K562 (cell line): ENCODE results near the gene JAKMIP2. TPM values are rescaled to one million over a fixed set of nuclear protein-coding genes. Genes with fewer than 3 reads are reported as not detected.

Source experiments
- ATAC-seq: fragments of 200-7000 bp; cut with Tn5 transposase; 3 replicates; pipeline ENCODE4 v1.9.1; 2020; ENCODE audit warnings: moderate library complexity
- BruUV-seq: library from RNA; stranded (reverse); fragments of 400-500 nt; replicated peaks from 2 replicates; lab custom pipeline; 2021; lab: Mats Ljungman, UMichigan
- CTCF ChIA-PET: fragments of 300-600 bp; formaldehyde crosslinking; extraction: SDS; loops from one replicate; lab custom pipeline; 2021; ENCODE audit warnings: low intra/inter-chr PET ratio; lab: Yijun Ruan, JAX
- POLR2A ChIA-PET: fragments of 300-600, 350-650 bp; sonication (Branson Sonifier 250); formaldehyde crosslinking; extraction: SDS; loops from one replicate; lab custom pipeline; 2021; ENCODE audit warnings: antibody characterized with exemption, inconsistent platforms; lab: Yijun Ruan, JAX
- DNase-seq, 4 experiments: peaks; one replicate each; pipeline versions ENCODE4 v3.0.0 to v3.0.0-alpha.2; 2011 to 2018; ENCODE audit warnings: low spot score in 3 of 4, mixed read lengths in 3 of 4; ENCODE audit errors: extremely low read depth in 1 of 4
- FAIRE-seq: peaks from 2 replicates; lab custom pipeline; 2011; peaks lifted over from hg19 to GRCh38; lab: Jason Lieb, UNC
- H2AFZ ChIP-seq: 2 replicates; pipeline ENCODE4 v1.6.0; 2011; ENCODE audit warnings: low read depth, low read length, control low read depth, inconsistent platforms
- H3K27ac ChIP-seq: fragments of 200-600 bp; 3 replicates; pipeline ENCODE4 v1.8.0; 2011; ENCODE audit warnings: low read depth, mild to moderate bottlenecking, control low read depth, inconsistent platforms, low read length, moderate library complexity, mixed read lengths; ENCODE audit errors: extremely low read depth
- H3K27me3 ChIP-seq, 2 experiments: fragments of 300-600 bp in 1 of 2; 2 replicates in 1 of 2; 3 replicates in 1 of 2; pipeline versions ENCODE4 v1.6.0 to v1.8.0; 2011; ENCODE audit warnings: inconsistent platforms in 2 of 2, low read length in 2 of 2, mild to moderate bottlenecking in 1 of 2, mixed read lengths in 1 of 2, moderate library complexity in 1 of 2; ENCODE audit not compliant: control insufficient read depth in 2 of 2, insufficient read depth in 2 of 2
- H3K36me3 ChIP-seq: fragments of 300-600 bp; 3 replicates; pipeline ENCODE4 v1.8.0; 2011; ENCODE audit warnings: mild to moderate bottlenecking, low read length, inconsistent platforms; ENCODE audit not compliant: control insufficient read depth, insufficient read depth
- H3K4me1 ChIP-seq, 2 experiments: fragments of 200-600 bp in 1 of 2; replicated peaks in 1 of 2; 2 replicates in 1 of 2; 3 replicates in 1 of 2; pipeline versions ENCODE4 v1.5.1 to v1.8.0; 2011; ENCODE audit warnings: inconsistent platforms in 2 of 2, low read length in 2 of 2, mild to moderate bottlenecking in 1 of 2, mixed read lengths in 1 of 2, moderate library complexity in 1 of 2; ENCODE audit not compliant: control insufficient read depth in 2 of 2, insufficient read depth in 2 of 2
- H3K4me2 ChIP-seq: 2 replicates; pipeline ENCODE4 v1.6.1; 2011; ENCODE audit warnings: low read length, control low read depth, inconsistent platforms, mixed read lengths; ENCODE audit not compliant: insufficient read depth
- H3K4me3 ChIP-seq: fragments of 200-600 bp; sonication (generic), shearing (Covaris generic); 2 replicates; pipeline ENCODE4 v1.5.1; 2016; ENCODE audit warnings: control low read depth, inconsistent platforms
- H3K79me2 ChIP-seq: fragments of 200-600 bp; 3 replicates; pipeline ENCODE4 v1.8.0; 2011; ENCODE audit warnings: low read length, inconsistent platforms; ENCODE audit not compliant: control insufficient read depth, insufficient read depth
- H3K9ac ChIP-seq, 2 experiments: 2 replicates each; pipeline versions ENCODE4 v1.6.0 to v1.6.1; 2011; ENCODE audit warnings: low read depth in 2 of 2, low read length in 2 of 2, control low read depth in 1 of 2, inconsistent platforms in 1 of 2, mild to moderate bottlenecking in 1 of 2, mixed read lengths in 1 of 2; ENCODE audit not compliant: insufficient read depth in 1 of 2
- H3K9me1 ChIP-seq: one replicate; pipeline ENCODE4 v1.6.0; 2011; ENCODE audit warnings: inconsistent platforms, mild to moderate bottlenecking, low read length, moderate library complexity; ENCODE audit not compliant: control insufficient read depth, insufficient read depth
- H3K9me3 ChIP-seq: replicated peaks from 2 replicates; pipeline ENCODE4 v1.5.1; 2011; ENCODE audit warnings: low read depth, low read length, inconsistent platforms; ENCODE audit not compliant: control insufficient read depth, insufficient read depth
- H4K20me1 ChIP-seq: replicated peaks from 2 replicates; pipeline ENCODE4 v1.6.1; 2011; ENCODE audit warnings: low read length, inconsistent platforms, mixed read lengths; ENCODE audit not compliant: control insufficient read depth, insufficient read depth
- CTBP1 ChIP-seq: fragments of 450-650 bp; IDR thresholded peaks from 2 replicates; pipeline ENCODE4 v1.6.1; 2016; ENCODE audit warnings: borderline replicate concordance
- DDX20 ChIP-seq: fragments of 450-650 bp; IDR thresholded peaks from 2 replicates; pipeline ENCODE4 v1.6.1; 2016; ENCODE audit warnings: missing genetic modification characterization, low read depth, mild to moderate bottlenecking, missing compliant biosample characterization, moderate library complexity
- KDM1A ChIP-seq, 2 experiments: fragments of 450-650 bp; IDR thresholded peaks; 2 replicates each; pipeline ENCODE4 v1.6.1; 2016; ENCODE audit warnings: mild to moderate bottlenecking in 2 of 2
- PTTG1 ChIP-seq: fragments of 450-650 bp; IDR thresholded peaks from 2 replicates; pipeline ENCODE4 v1.6.1; 2016; ENCODE audit warnings: low read depth, mild to moderate bottlenecking, missing genetic modification characterization, missing compliant biosample characterization
- RAD21 ChIP-seq, 2 experiments: fragments of 250-450 bp in 1 of 2; fragments of 450-650 bp in 1 of 2; sonication (Bioruptor Pico) in 1 of 2; formaldehyde crosslinking in 1 of 2; IDR thresholded peaks in 1 of 2; conservative IDR thresholded peaks in 1 of 2; 2 replicates each; pipeline versions ENCODE4 v1.4.0 to v1.8.0; 2020 to 2022; ENCODE audit warnings: mild to moderate bottlenecking in 2 of 2, moderate library complexity in 1 of 2
- SETDB1 ChIP-seq: IDR thresholded peaks from one replicate; pipeline ENCODE4 v1.6.1; 2012; ENCODE audit warnings: low read length, control low read depth, inconsistent platforms
- SMC3 ChIP-seq: conservative IDR thresholded peaks from 2 replicates; pipeline ENCODE4 v1.6.1; 2011; ENCODE audit warnings: low read depth, low read length, improper control_type of control experiment; ENCODE audit not compliant: insufficient read depth
- ZNF175 ChIP-seq: fragments of 200-800 bp; sonication (Bioruptor generic); IDR thresholded peaks from 2 replicates; pipeline ENCODE4 v1.6.1; 2016; ENCODE audit warnings: low read depth, mild to moderate bottlenecking, missing genetic modification characterization, missing compliant biosample characterization
- ZNF830 ChIP-seq: fragments of 250-450 bp; sonication (Bioruptor Pico); IDR thresholded peaks from 2 replicates; pipeline ENCODE4 v1.5.0; 2021; ENCODE audit warnings: mild to moderate bottlenecking
- ZSCAN29 ChIP-seq: fragments of 450-650 bp; IDR thresholded peaks from 2 replicates; pipeline ENCODE4 v1.6.1; 2017
- WGBS: fragments of 100-300 bp; shearing (Covaris generic); methylation state at CpG from one replicate; pipeline ENCODE4 v1.1.6; 2016; ENCODE audit warnings: low coverage, mixed read lengths; ENCODE audit not compliant: insufficient coverage; ENCODE audit errors: missing lambda C conversion rate; 5-methylcytosine and 5-hydroxymethylcytosine counted together
- in situ Hi-C: fragments of 300-500 bp; cut with MboI; formaldehyde crosslinking; loops from 4 replicates; pipeline ENCODE4 v1.15.0; 2018; ENCODE audit warnings: inconsistent platforms, mixed read lengths
- intact Hi-C: fragments of 100-400 bp; cut with micrococcal nuclease; formaldehyde crosslinking; loops from 2 replicates; pipeline ENCODE4 v1.14.2; 2022
- polyA plus RNA-seq, 8 experiments: library from polyadenylated mRNA; depleted of rRNA in 4 of 8; stranded (reverse) in 5 of 8; unstranded in 3 of 8; fragments of >200 nt; fragmentation: Nextera tagmentation in 2 of 8; fragmentation: Illumina TruSeq in 1 of 8; extraction: Ambion mirVana in 2 of 8; extraction: Trizol in 1 of 8; gene quantifications; 2 replicates each; pipeline versions ENCODE4 v1.2.1 to v1.2.3, GENCODE V29; 2011 to 2014; ENCODE audit warnings: inconsistent platforms in 1 of 8, missing spikeins in 1 of 8
- total RNA-seq, 7 experiments: library from RNA; depleted of rRNA in 6 of 7; stranded (reverse); fragments of >200 nt in 6 of 7; fragmentation: Illumina TruSeq in 2 of 7; extraction: Trizol in 2 of 7; gene quantifications; 2 replicates each; pipeline versions ENCODE4 v1.2.1 to v1.2.3, GENCODE V29; 2011 to 2021; ENCODE audit warnings: low replicate concordance in 1 of 7
- TF ChIP-seq, protein P1 (sequence below), 2 experiments: fragments of 200-800 bp in 1 of 2; sonication (Bioruptor generic) in 1 of 2; sonication (generic) in 1 of 2; formaldehyde crosslinking in 1 of 2; IDR thresholded peaks in 1 of 2; conservative IDR thresholded peaks in 1 of 2; 2 replicates each; pipeline versions ENCODE4 v1.5.0 to v1.6.1; 2016 to 2020; ENCODE audit warnings: missing compliant biosample characterization in 1 of 2, missing genetic modification characterization in 1 of 2, missing genetic modification reagents in 1 of 2
- TF ChIP-seq, protein P2 (sequence below), 2 experiments: IDR thresholded peaks; 2 replicates each; pipeline ENCODE4 v1.6.1; 2011; ENCODE audit warnings: borderline replicate concordance in 1 of 2, control low read depth in 1 of 2, low read depth in 1 of 2, low read length in 1 of 2, mild to moderate bottlenecking in 1 of 2, mixed read lengths in 1 of 2, moderate library complexity in 1 of 2; ENCODE audit not compliant: insufficient read depth in 1 of 2, insufficient read length in 1 of 2, poor library complexity in 1 of 2, severe bottlenecking in 1 of 2; ENCODE audit errors: extremely low read depth in 1 of 2

Gene JAKMIP2
- total and polyA plus RNA-seq, 9 of the 15 experiments (the other 6 are each of a cell fraction or from before 2014, with no cell fraction given) = not detected

DNA sequence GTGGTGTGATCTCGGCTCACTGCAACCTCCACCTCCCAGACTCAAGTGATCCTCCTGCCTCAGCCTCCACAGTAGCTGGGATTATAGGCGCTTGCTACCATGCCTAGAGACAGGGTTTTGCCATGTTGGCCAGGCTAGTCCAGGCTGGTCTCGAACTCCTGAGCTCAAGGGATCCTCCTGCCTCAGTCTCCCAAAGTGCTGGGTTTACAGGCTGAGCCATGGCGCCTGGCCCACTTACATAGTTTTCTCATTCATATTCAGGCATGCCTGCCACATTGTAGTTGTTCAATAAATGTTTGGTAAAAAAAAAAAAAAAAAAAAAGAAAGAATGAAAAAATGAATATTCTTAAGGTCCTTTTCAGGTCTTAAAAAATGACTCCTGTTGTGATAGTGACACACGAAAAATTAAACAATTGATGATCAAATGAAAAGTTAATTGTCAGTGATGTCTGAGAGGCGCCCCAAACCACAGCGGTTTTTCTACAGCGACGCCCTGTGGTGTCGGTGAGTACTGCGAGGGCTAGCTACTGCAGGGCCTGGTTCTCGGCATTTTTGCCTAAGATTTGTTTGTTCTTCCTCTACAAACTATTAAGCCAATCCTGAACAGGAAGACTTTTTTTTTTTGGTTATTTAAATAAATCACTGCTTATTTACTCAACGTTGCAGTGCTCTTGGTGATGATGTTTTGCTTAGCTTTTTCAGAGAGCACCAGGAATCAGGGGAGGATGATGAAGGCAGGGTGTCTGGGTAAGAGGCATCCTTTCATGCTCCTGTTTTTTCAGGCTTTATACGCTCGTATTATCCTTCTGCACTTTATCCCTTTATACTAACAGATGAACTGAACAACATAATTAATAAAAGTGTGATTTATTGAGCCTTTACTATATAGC is 205.6 kb downstream of the JAKMIP2 start (continued):
- TF ChIP-seq RAD21 (CRISPR knock-in tag; conservative IDR thresholded peaks at IDR 0.05 in 1 of 2, IDR thresholded peaks at IDR 0.05 in 1 of 2) (peak in 1 of 2 experiments; percentile 30; a peak in 2 of 4 replicates), SMC3 (0 out of 2 replicates have a peak, but pooled peaks have one; percentile 6)
- TF ChIP-seq, all 486 proteins: peak for 3

DNA sequence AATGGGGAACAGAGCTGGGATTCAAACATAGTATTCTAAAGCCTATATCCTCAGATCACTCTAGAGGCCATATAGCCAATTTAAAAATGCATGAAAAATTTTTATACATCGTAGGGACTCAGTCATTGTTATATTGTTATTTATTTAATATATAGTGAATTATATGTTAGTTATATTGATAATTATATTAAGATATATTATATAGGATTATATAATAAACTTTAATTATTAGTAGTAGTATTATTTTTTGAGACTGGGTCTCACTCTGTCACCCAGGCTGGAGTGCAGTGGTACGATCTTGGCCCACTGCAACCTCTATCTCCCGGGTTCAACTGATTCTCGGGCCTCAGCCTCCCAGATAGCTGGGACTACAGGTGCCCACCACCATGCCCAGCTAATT is 206.9 kb downstream of the JAKMIP2 start:
- no peak overlapping the region for H3K4me3 ChIP-seq
- H2AFZ ChIP-seq = no peak overlapping the region
- CTCF ChIA-PET = no interaction called here
- no peak overlapping the region for H3K4me2 ChIP-seq
- H3K36me3 ChIP-seq = no peaks in the 10 kb centered on the region
- no peaks in the 10 kb centered on the region for H3K79me2 ChIP-seq
- WGBS = 0% methylated on average over 4 of the region's 4 CpGs
- no peak for FAIRE-seq
- no TSS peak for BruUV-seq
- in situ Hi-C loops (no loop called here), intact Hi-C loops (loop anchor here (5.0 kb wide), 2 partner anchors 118 to 1033 kb away; no protein-coding TSS in a partner anchor)
- no peaks in the 10 kb centered on the region for H3K9me3 ChIP-seq
- no peak overlapping the region for H3K9ac ChIP-seq
- no peaks in the 10 kb centered on the region for H3K27me3 ChIP-seq
- no peaks in the 10 kb centered on the region for H4K20me1 ChIP-seq
- no peaks in the 10 kb centered on the region for H3K4me1 ChIP-seq
- TF ChIP-seq, protein P1, sequence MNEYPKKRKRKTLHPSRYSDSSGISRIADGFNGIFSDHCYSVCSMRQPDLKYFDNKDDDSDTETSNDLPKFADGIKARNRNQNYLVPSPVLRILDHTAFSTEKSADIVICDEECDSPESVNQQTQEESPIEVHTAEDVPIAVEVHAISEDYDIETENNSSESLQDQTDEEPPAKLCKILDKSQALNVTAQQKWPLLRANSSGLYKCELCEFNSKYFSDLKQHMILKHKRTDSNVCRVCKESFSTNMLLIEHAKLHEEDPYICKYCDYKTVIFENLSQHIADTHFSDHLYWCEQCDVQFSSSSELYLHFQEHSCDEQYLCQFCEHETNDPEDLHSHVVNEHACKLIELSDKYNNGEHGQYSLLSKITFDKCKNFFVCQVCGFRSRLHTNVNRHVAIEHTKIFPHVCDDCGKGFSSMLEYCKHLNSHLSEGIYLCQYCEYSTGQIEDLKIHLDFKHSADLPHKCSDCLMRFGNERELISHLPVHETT (CRISPR knock-in tag; conservative IDR thresholded peaks at IDR 0.05 in 1 of 2, IDR thresholded peaks at IDR 0.05 in 1 of 2) = no peak
- TF ChIP-seq ZSCAN29 = no peak
- TF ChIP-seq PTTG1 (tag) = no peak
- no peak for TF ChIP-seq ZNF175
- TF ChIP-seq ZNF830 = no peak
- TF ChIP-seq KDM1A (IDR thresholded peaks at IDR 0.05) = no peak
- no peak for TF ChIP-seq SETDB1
- no peak for TF ChIP-seq DDX20
- TF ChIP-seq, protein P2, sequence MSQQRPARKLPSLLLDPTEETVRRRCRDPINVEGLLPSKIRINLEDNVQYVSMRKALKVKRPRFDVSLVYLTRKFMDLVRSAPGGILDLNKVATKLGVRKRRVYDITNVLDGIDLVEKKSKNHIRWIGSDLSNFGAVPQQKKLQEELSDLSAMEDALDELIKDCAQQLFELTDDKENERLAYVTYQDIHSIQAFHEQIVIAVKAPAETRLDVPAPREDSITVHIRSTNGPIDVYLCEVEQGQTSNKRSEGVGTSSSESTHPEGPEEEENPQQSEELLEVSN (IDR thresholded peaks at IDR 0.05; ENCODE audit: borderline replicate concordance in 1 of 2, extremely low read depth in 1 of 2, insufficient read depth in 1 of 2, insufficient read length in 1 of 2, low read depth in 1 of 2, low read length in 1 of 2, poor library complexity in 1 of 2, severe bottlenecking in 1 of 2) = no peak
- TF ChIP-seq CTBP1 = no peak
- H3K9me1 ChIP-seq = no peaks in the 10 kb centered on the region
- no peak overlapping the region for H3K27ac ChIP-seq
- POLR2A ChIA-PET = no interaction called here
- no peak for ATAC-seq
- DNase-seq = no peak
